Activated naive CD8-positive, alpha-beta T cell treated with anti-CD3 and anti-CD28 coated beads, Interleukin-2, amount 50 U/mL, for 24 hours (primary cell): ENCODE measurements around the gene TRIM54.

Experiments used
- ATAC-seq: fragments of 150-1000 bp; cut with Tn5 transposase; one replicate; pipeline ENCODE4 v1.10.0; 2021
- DNase-seq: peaks from one replicate; pipeline ENCODE4 v3.0.0; 2021
- H3K27ac Mint-ChIP-seq: one replicate; pipeline ENCODE4 v1.8.0; 2021; ENCODE audit warnings: mild to moderate bottlenecking, mixed read lengths
- H3K27me3 Mint-ChIP-seq: one replicate; pipeline ENCODE4 v1.8.0; 2021; ENCODE audit warnings: mixed read lengths
- H3K36me3 Mint-ChIP-seq: one replicate; pipeline ENCODE4 v1.8.0; 2021; ENCODE audit warnings: low read depth, mixed read lengths
- H3K4me1 Mint-ChIP-seq: one replicate; pipeline ENCODE4 v1.8.0; 2021; ENCODE audit warnings: mixed read lengths
- H3K4me3 Mint-ChIP-seq: one replicate; pipeline ENCODE4 v1.8.0; 2021; ENCODE audit warnings: mild to moderate bottlenecking, moderate library complexity, mixed read lengths
- H3K9me3 Mint-ChIP-seq: one replicate; pipeline ENCODE4 v1.8.0; 2021; ENCODE audit warnings: mixed read lengths

Gene TRIM54

GRCh38 chr2:27249891-27250651 is 32.2 kb upstream of the TRIM54 start:
- peak; percentile 70 for ATAC-seq
- Mint-ChIP-seq H3K9me3 (no peaks in the 10 kb centered on the region), H3K4me3 (no peak overlapping the region), H3K27ac (no peak overlapping the region), H3K36me3 (no peaks in the 10 kb centered on the region), H3K27me3 (peaks cover 5% of the 10 kb centered on the region), H3K4me1 (peaks cover 1% of the 10 kb centered on the region)
- DNase-seq = peak; percentile 76

- ATAC-seq (no peak), DNase-seq (no peak)
- Mint-ChIP-seq H3K9me3 (no peaks in the 10 kb centered on the region), H3K27ac (no peak overlapping the region), H3K27me3 (peaks cover 10% of the 10 kb centered on the region), H3K36me3 (no peaks in the 10 kb centered on the region), H3K4me1 (peaks cover 1% of the 10 kb centered on the region), H3K4me3 (no peak overlapping the region)
Measured at GRCh38 chr2:27250652-27251379, 31.4 kb upstream of the TRIM54 start.

GRCh38 chr2:27251766-27252165 is 30.5 kb upstream of the TRIM54 start:
- ATAC-seq = no peak
- DNase-seq = no peak
- peaks cover 1% of the 10 kb centered on the region for H3K4me1 Mint-ChIP-seq
- H3K9me3 Mint-ChIP-seq = no peaks in the 10 kb centered on the region
- peaks cover 10% of the 10 kb centered on the region for H3K27me3 Mint-ChIP-seq
- no peaks in the 10 kb centered on the region for H3K36me3 Mint-ChIP-seq
- H3K4me3 Mint-ChIP-seq = no peak overlapping the region
- no peak overlapping the region for H3K27ac Mint-ChIP-seq

GRCh38 chr2:27255187-27255586 is 27.0 kb upstream of the TRIM54 start:
- no peak overlapping the region for H3K4me3 Mint-ChIP-seq
- no peaks in the 10 kb centered on the region for H3K36me3 Mint-ChIP-seq
- no peaks in the 10 kb centered on the region for H3K9me3 Mint-ChIP-seq
- ATAC-seq (no peak), DNase-seq (no peak)
- H3K27ac Mint-ChIP-seq = no peak overlapping the region
- peaks cover 23% of the 10 kb centered on the region for H3K27me3 Mint-ChIP-seq
- peaks cover 1% of the 10 kb centered on the region for H3K4me1 Mint-ChIP-seq

GRCh38 chr2:27255660-27256059 is 26.6 kb upstream of the TRIM54 start:
- H3K27ac Mint-ChIP-seq = no peak overlapping the region
- ATAC-seq (no peak), DNase-seq (no peak)
- H3K9me3 Mint-ChIP-seq = no peaks in the 10 kb centered on the region
- H3K4me1 Mint-ChIP-seq = no peaks in the 10 kb centered on the region
- H3K27me3 Mint-ChIP-seq = peaks cover 27% of the 10 kb centered on the region
- no peak overlapping the region for H3K4me3 Mint-ChIP-seq
- H3K36me3 Mint-ChIP-seq = no peaks in the 10 kb centered on the region

- DNase-seq (no peak), ATAC-seq (no peak)
- Mint-ChIP-seq H3K4me1 (peaks cover 4% of the 10 kb centered on the region), H3K27ac (no peak overlapping the region), H3K36me3 (no peaks in the 10 kb centered on the region), H3K27me3 (peaks cover 39% of the 10 kb centered on the region), H3K9me3 (no peaks in the 10 kb centered on the region), H3K4me3 (no peak overlapping the region)
Measured at GRCh38 chr2:27256855-27257454, 25.3 kb upstream of the TRIM54 start.

GRCh38 chr2:27258051-27258450 is 24.2 kb upstream of the TRIM54 start:
- Mint-ChIP-seq H3K4me3 (no peak overlapping the region), H3K27ac (no peak overlapping the region), H3K36me3 (no peaks in the 10 kb centered on the region), H3K4me1 (peaks cover 4% of the 10 kb centered on the region), H3K9me3 (no peaks in the 10 kb centered on the region), H3K27me3 (peaks cover 37% of the 10 kb centered on the region)
- DNase-seq (no peak), ATAC-seq (no peak)

- Mint-ChIP-seq H3K27ac (no peak overlapping the region), H3K36me3 (no peaks in the 10 kb centered on the region), H3K9me3 (no peaks in the 10 kb centered on the region), H3K4me1 (peaks cover 23% of the 10 kb centered on the region), H3K27me3 (peaks cover 46% of the 10 kb centered on the region), H3K4me3 (peak overlapping the region; percentile 57)
- ATAC-seq (no peak), DNase-seq (no peak)
Measured at GRCh38 chr2:27261241-27261925, 20.8 kb upstream of the TRIM54 start.

- peaks cover 46% of the 10 kb centered on the region for H3K27me3 Mint-ChIP-seq
Measured at GRCh38 chr2:27261926-27262298, 20.3 kb upstream of the TRIM54 start.

GRCh38 chr2:27262379-27263286 is 19.6 kb upstream of the TRIM54 start, which contains the start of gene SLC30A3:
SLC30A3 (minus strand) TSS chr2:27263047; CDS start chr2:27262906, 141 bp downstream.
- peaks cover 46% of the 10 kb centered on the region for H3K27me3 Mint-ChIP-seq
- peak; percentile 67 for DNase-seq
- peak; percentile 47 for ATAC-seq
- no peaks in the 10 kb centered on the region for H3K36me3 Mint-ChIP-seq
- no peaks in the 10 kb centered on the region for H3K9me3 Mint-ChIP-seq
- H3K4me1 Mint-ChIP-seq = peaks cover 23% of the 10 kb centered on the region
- peak within 1 kb of the TSS; percentile 72 for H3K4me3 Mint-ChIP-seq
- no peak within 1 kb of the TSS for H3K27ac Mint-ChIP-seq

More at GRCh38 chr2:27261926-27262298, 20.3 kb upstream of the TRIM54 start:
- DNase-seq (no peak), ATAC-seq (no peak)
- Mint-ChIP-seq H3K4me1 (peaks cover 23% of the 10 kb centered on the region), H3K27ac (no peak overlapping the region), H3K9me3 (no peaks in the 10 kb centered on the region), H3K4me3 (peak overlapping the region; percentile 57), H3K36me3 (no peaks in the 10 kb centered on the region)

GRCh38 chr2:27263287-27264252 is 18.7 kb upstream of the TRIM54 start:
- no peak overlapping the region for H3K27ac Mint-ChIP-seq
- no peak for ATAC-seq
- H3K27me3 Mint-ChIP-seq = peaks cover 42% of the 10 kb centered on the region
- peak overlapping the region; percentile 72 for H3K4me3 Mint-ChIP-seq
- H3K9me3 Mint-ChIP-seq = no peaks in the 10 kb centered on the region
- peaks cover 23% of the 10 kb centered on the region for H3K4me1 Mint-ChIP-seq
- H3K36me3 Mint-ChIP-seq = no peaks in the 10 kb centered on the region
- no peak for DNase-seq

- no peak overlapping the region for H3K27ac Mint-ChIP-seq
- peaks cover 40% of the 10 kb centered on the region for H3K27me3 Mint-ChIP-seq
- no peaks in the 10 kb centered on the region for H3K36me3 Mint-ChIP-seq
- H3K4me3 Mint-ChIP-seq = peak overlapping the region; percentile 72
- H3K9me3 Mint-ChIP-seq = no peaks in the 10 kb centered on the region
- peaks cover 23% of the 10 kb centered on the region for H3K4me1 Mint-ChIP-seq
- DNase-seq = peak; percentile 24
- ATAC-seq = peak; percentile 30
Measured at GRCh38 chr2:27264253-27264752, 17.9 kb upstream of the TRIM54 start.
